Subcutaneous abdominal adipose tissue (tissue), 5 donors: ENCODE measurements around the gene CSTF2T.

ENCODE experiments used
- H3K27ac ChIP-seq: one replicate; pipeline ENCODE4 v1.7.0; 2013; ENCODE audit warnings: low read depth, mild to moderate bottlenecking, inconsistent platforms, low read length, moderate library complexity
- H3K27me3 ChIP-seq, 5 donors: one replicate each; pipeline ENCODE4 v1.7.0; 2013; ENCODE audit warnings: low read length in 5 of 5, inconsistent platforms in 1 of 5; ENCODE audit not compliant: control insufficient read depth in 5 of 5, insufficient read depth in 4 of 5
- H3K36me3 ChIP-seq, 5 donors: one replicate each; pipeline ENCODE4 v1.7.0; 2013; ENCODE audit warnings: low read length in 5 of 5; ENCODE audit not compliant: control insufficient read depth in 5 of 5, insufficient read depth in 5 of 5
- H3K4me1 ChIP-seq, 5 donors: one replicate each; pipeline ENCODE4 v1.7.0; 2013; ENCODE audit warnings: low read length in 5 of 5, mild to moderate bottlenecking in 3 of 5, moderate library complexity in 1 of 5; ENCODE audit not compliant: control insufficient read depth in 5 of 5, insufficient read depth in 5 of 5
- H3K4me3 ChIP-seq, 5 donors: one replicate each; pipeline ENCODE4 v1.7.0; 2013; ENCODE audit warnings: low read length in 5 of 5, low read depth in 1 of 5
- H3K9ac ChIP-seq, 5 donors: one replicate each; pipeline ENCODE4 v1.7.0; 2013; ENCODE audit warnings: low read length in 5 of 5, mild to moderate bottlenecking in 4 of 5, moderate library complexity in 3 of 5
- H3K9me3 ChIP-seq, 5 donors: one replicate each; pipeline ENCODE4 v1.7.0; 2013; ENCODE audit warnings: low read length in 5 of 5; ENCODE audit not compliant: control insufficient read depth in 5 of 5
- donor health status: healthy.
- donor health status: healthy.
- donor health status: healthy.
- donor health status: healthy.
- donor health status: healthy.

The CSTF2T gene

GRCh38 chr10:51656503-51656902, 42.9 kb downstream of the CSTF2T start:
- no peaks in the 10 kb centered on the region for H3K27me3 ChIP-seq

DNA sequence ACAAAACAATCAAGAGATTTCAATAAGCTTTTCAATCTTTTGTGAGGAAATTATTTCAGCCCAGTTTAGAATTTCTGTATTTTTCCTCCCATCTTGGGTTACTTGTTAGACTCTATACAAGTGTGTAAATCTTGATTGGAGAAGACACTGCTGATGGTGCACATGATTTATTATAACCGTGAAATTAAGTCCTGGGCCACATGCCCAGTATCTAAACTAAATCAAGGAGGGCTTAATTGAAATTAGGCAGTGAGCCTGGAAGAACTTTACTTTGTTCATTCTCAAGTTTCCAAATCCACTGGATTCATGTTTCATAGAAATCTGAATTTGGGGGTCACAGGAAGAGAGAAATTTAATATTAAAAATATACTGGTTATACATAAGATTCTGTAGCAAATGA, 44.5 kb downstream of the CSTF2T start:
- H3K9ac ChIP-seq, result no peak overlapping the region
- no peaks in the 10 kb centered on the region for H3K9me3 ChIP-seq
- no peaks in the 10 kb centered on the region for H3K27me3 ChIP-seq
- no peaks in the 10 kb centered on the region for H3K4me1 ChIP-seq
- no peak overlapping the region for H3K4me3 ChIP-seq
- no peaks in the 10 kb centered on the region for H3K36me3 ChIP-seq
- no peak overlapping the region for H3K27ac ChIP-seq

More at GRCh38 chr10:51656503-51656902, 42.9 kb downstream of the CSTF2T start:
- Histone ChIP-seq H3K4me3 (no peak overlapping the region), H3K9me3 (no peaks in the 10 kb centered on the region), H3K4me1 (no peaks in the 10 kb centered on the region), H3K36me3 (no peaks in the 10 kb centered on the region), H3K9ac (no peak overlapping the region), H3K27ac (no peak overlapping the region)

- no peaks in the 10 kb centered on the region for H3K36me3 ChIP-seq
- H3K9ac ChIP-seq, result no peak overlapping the region
- no peaks in the 10 kb centered on the region for H3K4me1 ChIP-seq
- H3K4me3 ChIP-seq, result no peak overlapping the region
- H3K9me3 ChIP-seq, result no peaks in the 10 kb centered on the region
- no peak overlapping the region for H3K27ac ChIP-seq
- H3K27me3 ChIP-seq, result no peaks in the 10 kb centered on the region
Observed at GRCh38 chr10:51653025-51653424, 46.4 kb downstream of the CSTF2T start.

DNA sequence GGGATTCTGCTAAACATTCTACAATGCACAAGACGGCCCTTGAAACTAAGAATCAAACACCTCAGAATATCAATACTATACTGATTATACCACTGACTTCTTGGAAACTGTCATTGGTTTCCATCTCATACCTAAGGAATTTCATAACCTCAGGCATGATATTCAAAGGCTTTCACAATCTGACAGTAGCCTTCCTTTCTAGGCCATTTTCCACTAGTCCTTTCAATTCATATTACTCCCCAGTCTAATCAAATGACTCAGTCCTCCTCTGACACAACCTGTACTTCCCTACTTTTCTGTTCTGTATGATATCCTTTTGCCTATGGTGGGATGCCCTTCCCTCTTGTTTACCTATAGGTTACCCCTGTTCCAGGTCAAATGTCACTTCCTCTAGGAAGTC, 48.3 kb downstream of the CSTF2T start:
- no peak overlapping the region for H3K4me3 ChIP-seq
- no peak overlapping the region for H3K9ac ChIP-seq
- no peaks in the 10 kb centered on the region for H3K36me3 ChIP-seq
- no peak overlapping the region for H3K27ac ChIP-seq
- H3K27me3 ChIP-seq, result no peaks in the 10 kb centered on the region
- no peaks in the 10 kb centered on the region for H3K4me1 ChIP-seq
- H3K9me3 ChIP-seq, result no peaks in the 10 kb centered on the region

DNA sequence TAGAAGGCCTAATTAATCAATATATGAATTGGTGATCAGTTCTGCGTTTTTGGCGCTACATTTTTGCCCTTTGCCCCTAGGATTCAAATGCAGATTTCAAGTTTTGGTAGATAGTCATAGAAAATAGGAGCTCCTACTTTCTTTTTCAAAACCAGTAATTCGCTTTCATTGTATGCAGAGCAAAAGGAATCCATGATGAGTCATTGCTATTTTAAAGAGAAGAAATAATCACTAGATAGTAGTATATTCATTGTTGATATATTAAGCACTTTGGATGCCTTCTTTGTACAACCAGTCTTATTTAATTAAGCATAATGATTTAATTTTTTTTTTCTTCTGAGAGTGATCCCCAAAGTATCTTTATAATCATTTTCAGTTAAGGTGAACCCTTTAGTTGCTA, 50.3 kb downstream of the CSTF2T start:
- H3K4me1 ChIP-seq, result no peaks in the 10 kb centered on the region
- no peaks in the 10 kb centered on the region for H3K36me3 ChIP-seq
- H3K27ac ChIP-seq, result no peak overlapping the region
- H3K9ac ChIP-seq, result no peak overlapping the region
- no peaks in the 10 kb centered on the region for H3K27me3 ChIP-seq
- H3K9me3 ChIP-seq, result no peaks in the 10 kb centered on the region
- H3K4me3 ChIP-seq, result no peak overlapping the region
